ENCODE measurements around the gene WDR47.

DNA sequence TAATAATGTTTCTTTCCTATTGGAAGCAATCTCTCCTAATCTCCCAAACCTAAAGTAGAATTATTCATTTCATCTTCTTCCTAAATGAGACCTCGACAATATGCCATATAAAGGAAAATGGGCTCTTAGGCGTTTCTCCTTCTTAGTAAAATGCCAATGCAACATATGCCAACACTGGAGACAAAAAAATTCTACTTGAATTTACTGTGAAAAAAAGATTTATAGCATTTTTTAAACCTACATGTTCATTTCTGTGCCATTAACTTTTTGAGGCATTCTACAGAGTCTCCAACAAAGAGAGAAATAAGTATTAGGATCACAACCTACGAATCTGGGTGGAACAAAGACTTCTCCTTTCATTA is 1.3 kb downstream of the WDR47 start:
- TF ChIP-seq, protein P1, sequence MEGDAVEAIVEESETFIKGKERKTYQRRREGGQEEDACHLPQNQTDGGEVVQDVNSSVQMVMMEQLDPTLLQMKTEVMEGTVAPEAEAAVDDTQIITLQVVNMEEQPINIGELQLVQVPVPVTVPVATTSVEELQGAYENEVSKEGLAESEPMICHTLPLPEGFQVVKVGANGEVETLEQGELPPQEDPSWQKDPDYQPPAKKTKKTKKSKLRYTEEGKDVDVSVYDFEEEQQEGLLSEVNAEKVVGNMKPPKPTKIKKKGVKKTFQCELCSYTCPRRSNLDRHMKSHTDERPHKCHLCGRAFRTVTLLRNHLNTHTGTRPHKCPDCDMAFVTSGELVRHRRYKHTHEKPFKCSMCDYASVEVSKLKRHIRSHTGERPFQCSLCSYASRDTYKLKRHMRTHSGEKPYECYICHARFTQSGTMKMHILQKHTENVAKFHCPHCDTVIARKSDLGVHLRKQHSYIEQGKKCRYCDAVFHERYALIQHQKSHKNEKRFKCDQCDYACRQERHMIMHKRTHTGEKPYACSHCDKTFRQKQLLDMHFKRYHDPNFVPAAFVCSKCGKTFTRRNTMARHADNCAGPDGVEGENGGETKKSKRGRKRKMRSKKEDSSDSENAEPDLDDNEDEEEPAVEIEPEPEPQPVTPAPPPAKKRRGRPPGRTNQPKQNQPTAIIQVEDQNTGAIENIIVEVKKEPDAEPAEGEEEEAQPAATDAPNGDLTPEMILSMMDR (IDR thresholded peaks at IDR 0.05) = no peak
- no peak for TF ChIP-seq ZFX (IDR thresholded peaks at IDR 0.05; ENCODE audit: borderline replicate concordance)

Measured in 22Rv1 (cell line).